H1 (cell line): ENCODE measurements around the gene NPAS4. TPM values are rescaled to one million over a fixed set of nuclear protein-coding genes. Genes with fewer than 3 reads are reported as not detected.

ENCODE experiments used
- CTCF ChIA-PET: fragments of 300-600 bp; sonication (Branson Sonifier 250); formaldehyde crosslinking; loops from one replicate; lab custom pipeline; 2021; ENCODE audit not compliant: partially characterized antibody; lab: Charles Lee
- POLR2A ChIA-PET: fragments of 300-600 bp; sonication (Branson Sonifier 250); formaldehyde crosslinking; loops from one replicate; lab custom pipeline; 2021; ENCODE audit warnings: inconsistent platforms; ENCODE audit not compliant: partially characterized antibody; lab: Charles Lee
- DNase-seq, 2 experiments: peaks; one replicate each; pipeline versions ENCODE4 v3.0.0 to v3.0.0-alpha.2; 2010 to 2022; ENCODE audit warnings: low spot score in 2 of 2, low read depth in 1 of 2, mixed read lengths in 1 of 2
- FAIRE-seq: peaks from 2 replicates; lab custom pipeline; 2011; peaks lifted over from hg19 to GRCh38; lab: Jason Lieb, UNC
- H2AFZ ChIP-seq: 2 replicates; pipeline ENCODE4 v1.8.1; 2012; ENCODE audit warnings: low read length, inconsistent platforms
- H2AK5ac ChIP-seq: 2 replicates; pipeline ENCODE4 v1.6.1; 2013; ENCODE audit warnings: low read depth, low read length
- H2BK120ac ChIP-seq: replicated peaks from 2 replicates; pipeline ENCODE3; 2013; ENCODE audit warnings: low read depth, low read length, inconsistent platforms
- H2BK12ac ChIP-seq: 2 replicates; pipeline ENCODE4 v1.6.1; 2013; ENCODE audit warnings: low read depth, low read length
- H2BK15ac ChIP-seq: 2 replicates; pipeline ENCODE4 v1.6.1; 2013; ENCODE audit warnings: low read length
- H2BK20ac ChIP-seq: 2 replicates; pipeline ENCODE4 v1.6.1; 2013; ENCODE audit warnings: low read length
- H2BK5ac ChIP-seq: 2 replicates; pipeline ENCODE4 v1.6.1; 2013; ENCODE audit warnings: low read depth, low read length
- H3K14ac ChIP-seq: 2 replicates; pipeline ENCODE4 v1.6.1; 2013; ENCODE audit warnings: inconsistent platforms; ENCODE audit not compliant: insufficient read length
- H3K18ac ChIP-seq: 2 replicates; pipeline ENCODE4 v1.6.1; 2013; ENCODE audit warnings: low read length; ENCODE audit errors: extremely low read depth
- H3K23ac ChIP-seq: 2 replicates; pipeline ENCODE4 v1.6.1; 2013; ENCODE audit warnings: inconsistent platforms; ENCODE audit not compliant: insufficient read length
- H3K23me2 ChIP-seq: 2 replicates; pipeline ENCODE4 v1.6.1; 2013; ENCODE audit warnings: low read depth, low read length
- H3K27ac ChIP-seq: 2 replicates; pipeline ENCODE4 v1.6.1; 2011; ENCODE audit warnings: low read depth, low read length, inconsistent platforms
- H3K27me3 ChIP-seq, 4 experiments: replicated peaks in 1 of 4; 1 replicate in 1 of 4; 2 replicates in 3 of 4; pipeline versions ENCODE4 v1.6.1 to v1.8.1; 2011 to 2013; ENCODE audit warnings: low read length in 3 of 4, mild to moderate bottlenecking in 3 of 4, inconsistent platforms in 2 of 4, mixed read lengths in 2 of 4, moderate library complexity in 1 of 4; ENCODE audit not compliant: control insufficient read depth in 3 of 4, insufficient read depth in 3 of 4; ENCODE audit errors: extremely low read depth in 1 of 4
- H3K36me3 ChIP-seq, 4 experiments: 2 replicates each; pipeline versions ENCODE4 v1.6.1 to v1.8.1; 2011 to 2013; ENCODE audit warnings: mild to moderate bottlenecking in 4 of 4, low read length in 3 of 4, moderate library complexity in 2 of 4, control low read depth in 1 of 4, inconsistent platforms in 1 of 4; ENCODE audit not compliant: insufficient read depth in 4 of 4, control insufficient read depth in 2 of 4
- H3K4ac ChIP-seq: replicated peaks from 2 replicates; pipeline ENCODE3; 2013; ENCODE audit warnings: low read length, low read depth, mixed read lengths, inconsistent platforms; ENCODE audit not compliant: insufficient read length
- H3K4me1 ChIP-seq, 4 experiments: replicated peaks in 1 of 4; 1 replicate in 1 of 4; 2 replicates in 3 of 4; pipeline versions ENCODE4 v1.6.1 to v1.8.1; 2011 to 2013; ENCODE audit warnings: low read length in 3 of 4, inconsistent platforms in 2 of 4, mixed read lengths in 1 of 4; ENCODE audit not compliant: insufficient read depth in 4 of 4, control insufficient read depth in 3 of 4
- H3K4me2 ChIP-seq, 2 experiments: 2 replicates each; pipeline versions ENCODE4 v1.6.1 to v1.8.1; 2011 to 2013; ENCODE audit warnings: low read depth in 2 of 2, low read length in 2 of 2, control low read depth in 1 of 2, inconsistent platforms in 1 of 2, mild to moderate bottlenecking in 1 of 2; ENCODE audit not compliant: insufficient read depth in 1 of 2
- H3K4me3 ChIP-seq, 4 experiments: fragments of 200-600, 300-600 bp in 1 of 4; sonication (generic), shearing (Covaris generic), sonication (Bioruptor Twin) in 1 of 4; 2 replicates each; pipeline versions ENCODE4 v1.5.1 to v1.8.1; 2011 to 2016; ENCODE audit warnings: low read length in 4 of 4, low read depth in 3 of 4, control low read depth in 2 of 4, inconsistent platforms in 2 of 4, mild to moderate bottlenecking in 2 of 4, mixed read lengths in 1 of 4, moderate library complexity in 1 of 4; ENCODE audit not compliant: insufficient read depth in 2 of 4; ENCODE audit errors: extremely low read depth in 1 of 4
- H3K56ac ChIP-seq: replicated peaks from 2 replicates; pipeline ENCODE3; 2013; ENCODE audit warnings: low read depth, mild to moderate bottlenecking, mixed read lengths, low read length, inconsistent platforms; ENCODE audit not compliant: insufficient read length
- H3K79me1 ChIP-seq: 2 replicates; pipeline ENCODE4 v1.6.1; 2013; ENCODE audit warnings: low read depth, low read length, control low read depth
- H3K79me2 ChIP-seq, 2 experiments: 2 replicates each; pipeline versions ENCODE4 v1.6.1 to v1.8.1; 2012 to 2013; ENCODE audit warnings: low read length in 2 of 2, mild to moderate bottlenecking in 2 of 2, inconsistent platforms in 1 of 2; ENCODE audit not compliant: insufficient read depth in 2 of 2, control insufficient read depth in 1 of 2
- H3K9ac ChIP-seq, 4 experiments: replicated peaks in 1 of 4; 1 replicate in 1 of 4; 2 replicates in 3 of 4; pipeline versions ENCODE4 v1.6.1 to v1.8.1; 2011 to 2013; ENCODE audit warnings: low read depth in 3 of 4, low read length in 3 of 4, control low read depth in 2 of 4, mild to moderate bottlenecking in 2 of 4, moderate library complexity in 2 of 4, inconsistent platforms in 1 of 4; ENCODE audit errors: extremely low read depth in 1 of 4
- H3K9me3 ChIP-seq, 2 experiments: 2 replicates each; pipeline versions ENCODE4 v1.6.1 to v1.8.1; 2012 to 2013; ENCODE audit warnings: mild to moderate bottlenecking in 2 of 2, moderate library complexity in 2 of 2, control low read depth in 1 of 2, inconsistent platforms in 1 of 2, low read depth in 1 of 2, low read length in 1 of 2, mixed read lengths in 1 of 2; ENCODE audit not compliant: insufficient read depth in 2 of 2
- H4K20me1 ChIP-seq, 2 experiments: replicated peaks in 1 of 2; 2 replicates each; pipeline versions ENCODE3 to v1.8.1; 2011 to 2013; ENCODE audit warnings: inconsistent platforms in 2 of 2, low read length in 2 of 2, mild to moderate bottlenecking in 1 of 2; ENCODE audit not compliant: insufficient read depth in 2 of 2, control insufficient read depth in 1 of 2
- H4K5ac ChIP-seq: 2 replicates; pipeline ENCODE4 v1.6.1; 2013; ENCODE audit warnings: low read length, low read depth, mixed read lengths, inconsistent platforms; ENCODE audit not compliant: insufficient read length
- H4K8ac ChIP-seq: 2 replicates; pipeline ENCODE4 v1.8.0; 2013; ENCODE audit warnings: mild to moderate bottlenecking, moderate library complexity, low read length, inconsistent platforms; ENCODE audit not compliant: insufficient read depth; ENCODE audit errors: extremely low read depth
- H4K91ac ChIP-seq: replicated peaks from 2 replicates; pipeline ENCODE3; 2013; ENCODE audit warnings: low read length, mixed read lengths, inconsistent platforms; ENCODE audit not compliant: insufficient read length
- ATF3 ChIP-seq: IDR thresholded peaks from 2 replicates; pipeline ENCODE4 v1.6.1; 2011; ENCODE audit warnings: low read depth, mild to moderate bottlenecking, low read length; ENCODE audit not compliant: insufficient read depth
- CTCF ChIP-seq, 3 experiments: IDR thresholded peaks; 1 replicate in 2 of 3; 2 replicates in 1 of 3; pipeline versions ENCODE4 v1.5.1 to v1.6.1; 2011; ENCODE audit warnings: low read length in 3 of 3, mild to moderate bottlenecking in 3 of 3, inconsistent platforms in 2 of 3, low read depth in 1 of 3, moderate library complexity in 1 of 3; ENCODE audit not compliant: insufficient read depth in 1 of 3; ENCODE audit errors: control extremely low read depth in 1 of 3
- KDM4A ChIP-seq: IDR thresholded peaks from one replicate; pipeline ENCODE4 v1.7.1; 2012; ENCODE audit warnings: low read depth, mild to moderate bottlenecking, moderate library complexity, low read length, inconsistent platforms; ENCODE audit not compliant: severe bottlenecking
- MAFK ChIP-seq: IDR thresholded peaks from 2 replicates; pipeline ENCODE4 v1.6.1; 2012; ENCODE audit warnings: low read depth, mild to moderate bottlenecking, improper control_type of control experiment, low read length
- SAP30 ChIP-seq: fragments of 300-600 bp; sonication (generic); IDR thresholded peaks from 2 replicates; pipeline ENCODE4 v1.7.1; 2012; ENCODE audit warnings: low read length, moderate library complexity, mild to moderate bottlenecking, inconsistent platforms; ENCODE audit not compliant: insufficient read depth, insufficient replicate concordance
- SIRT6 ChIP-seq: IDR thresholded peaks from one replicate; pipeline ENCODE4 v1.7.1; 2012; ENCODE audit warnings: low read length, inconsistent platforms
- SIX5 ChIP-seq: IDR thresholded peaks from 2 replicates; pipeline ENCODE4 v1.6.1; 2011; ENCODE audit warnings: mild to moderate bottlenecking, low read depth, low read length
- SP4 ChIP-seq: IDR thresholded peaks from 2 replicates; pipeline ENCODE4 v1.6.1; 2012; ENCODE audit warnings: low read length, inconsistent platforms
- SUZ12 ChIP-seq: fragments of 200-600 bp; sonication (generic); IDR thresholded peaks from 2 replicates; pipeline ENCODE4 v1.6.1; 2012; ENCODE audit warnings: mild to moderate bottlenecking, inconsistent platforms, low read length, moderate library complexity, mixed read lengths
- USF2 ChIP-seq: IDR thresholded peaks from 2 replicates; pipeline ENCODE4 v1.6.1; 2011; ENCODE audit warnings: low read length, improper control_type of control experiment
- WGBS, 2 experiments: shearing (Covaris generic) in 1 of 2; methylation state at CpG; one replicate each; pipeline versions ENCODE4 v1.1.6 to v1.1.7; 2013 to 2015; ENCODE audit warnings: low lambda C conversion rate in 2 of 2, mixed read lengths in 2 of 2, inconsistent platforms in 1 of 2, low coverage in 1 of 2, missing lambda C conversion rate in 1 of 2; ENCODE audit not compliant: insufficient replicate concordance in 2 of 2, insufficient coverage in 1 of 2, insufficient read length in 1 of 2; ENCODE audit errors: extremely low coverage in 1 of 2, missing lambda C conversion rate in 1 of 2; 5-methylcytosine and 5-hydroxymethylcytosine counted together
- polyA plus RNA-seq, 7 experiments: library from polyadenylated mRNA; depleted of rRNA in 3 of 7; stranded (reverse) in 5 of 7; unstranded in 2 of 7; fragments of >200 nt in 5 of 7; fragments of 200-250 nt in 2 of 7; gene quantifications; 1 replicate in 5 of 7; 2 replicates in 1 of 7; 4 replicates in 1 of 7; pipeline versions ENCODE4 v1.2.1 to v1.2.3, GENCODE V29; 2011 to 2013; ENCODE audit warnings: missing spikeins in 2 of 7, mixed read lengths in 2 of 7
- total RNA-seq: library from RNA; stranded (reverse); fragmentation: NEBNext Ultra II Directional; extraction: Animal tissue kit (Norgen Biotek cat#: 25700); gene quantifications from 2 replicates; pipeline ENCODE4 v1.2.1, GENCODE V29; 2021

Gene NPAS4
- total and polyA plus RNA-seq, 2 of the 8 experiments (the other 6 are each of a cell fraction or from before 2014, with no cell fraction given) = 0.73 to 0.99 TPM

GRCh38 chr11:66454247-66454646 is 33.4 kb downstream of the NPAS4 start:
- no peaks in the 10 kb centered on the region; a peak in 1 of 7 replicates for H3K27me3 ChIP-seq
- no peak overlapping the region for H3K4me3 ChIP-seq
- H3K56ac ChIP-seq = no peak overlapping the region
- peaks cover 0 to 4% of the 10 kb centered on the region in 2 experiments; a peak in 1 of 4 replicates for H3K9me3 ChIP-seq
- no peak overlapping the region for H2AK5ac ChIP-seq
- no peak overlapping the region for H3K23ac ChIP-seq
- no peak overlapping the region for H4K8ac ChIP-seq
- ChIA-PET POLR2A (interaction anchor here (0.8 to 1.6 kb wide), 2 partner anchors 11 to 16 kb away, joined by 3 to 6 read pairs; partner anchors contain the start of gene MRPL11), CTCF (interaction anchor here (1.1 to 2.3 kb wide), 6 partner anchors 10 to 68 kb away, joined by 3 to 8 read pairs (median 6); partner anchors contain the start of gene MRPL11)
- H4K91ac ChIP-seq = no peak overlapping the region
- no peak overlapping the region for H3K14ac ChIP-seq
- FAIRE-seq = no peak
- H3K23me2 ChIP-seq = no peaks in the 10 kb centered on the region
- H4K20me1 ChIP-seq = no peaks in the 10 kb centered on the region
- H2BK120ac ChIP-seq = no peak overlapping the region
- H3K4me1 ChIP-seq = no peaks in the 10 kb centered on the region
- H3K4ac ChIP-seq = no peak overlapping the region
- H3K36me3 ChIP-seq = no peaks in the 10 kb centered on the region
- H3K27ac ChIP-seq = no peak overlapping the region
- H2BK5ac ChIP-seq = no peak overlapping the region
- H3K18ac ChIP-seq = no peak overlapping the region
- H4K5ac ChIP-seq = no peak overlapping the region
- H3K9ac ChIP-seq = no peak overlapping the region
- no peak overlapping the region for H2BK20ac ChIP-seq
- no peaks in the 10 kb centered on the region for H3K79me1 ChIP-seq
- no peak overlapping the region for H2BK15ac ChIP-seq
- no peaks in the 10 kb centered on the region for H3K79me2 ChIP-seq
- no peak overlapping the region for H2AFZ ChIP-seq
- DNase-seq = no peak
- H3K4me2 ChIP-seq = no peak overlapping the region
- no peak overlapping the region for H2BK12ac ChIP-seq
- WGBS, 2 experiments = 75% methylated on average over 6 of the region's 6 CpGs; no CpG with 5 or more reads in 1 of the 2 experiments
- TF ChIP-seq SAP30 = no peak
- no peak for TF ChIP-seq ATF3
- no peak for TF ChIP-seq CTCF (IDR thresholded peaks at IDR 0.05; ENCODE audit: control extremely low read depth in 1 of 3, insufficient read depth in 1 of 3, low read depth in 1 of 3, low read length in 3 of 3)
- no peak for TF ChIP-seq SIRT6
- no peak for TF ChIP-seq SIX5
- TF ChIP-seq SP4 = no peak
- TF ChIP-seq KDM4A = no peak
- TF ChIP-seq MAFK = no peak
- TF ChIP-seq SUZ12 = no peak
- TF ChIP-seq USF2 = no peak
